ENCODE measurements around the gene EEF1AKMT4.

DNA sequence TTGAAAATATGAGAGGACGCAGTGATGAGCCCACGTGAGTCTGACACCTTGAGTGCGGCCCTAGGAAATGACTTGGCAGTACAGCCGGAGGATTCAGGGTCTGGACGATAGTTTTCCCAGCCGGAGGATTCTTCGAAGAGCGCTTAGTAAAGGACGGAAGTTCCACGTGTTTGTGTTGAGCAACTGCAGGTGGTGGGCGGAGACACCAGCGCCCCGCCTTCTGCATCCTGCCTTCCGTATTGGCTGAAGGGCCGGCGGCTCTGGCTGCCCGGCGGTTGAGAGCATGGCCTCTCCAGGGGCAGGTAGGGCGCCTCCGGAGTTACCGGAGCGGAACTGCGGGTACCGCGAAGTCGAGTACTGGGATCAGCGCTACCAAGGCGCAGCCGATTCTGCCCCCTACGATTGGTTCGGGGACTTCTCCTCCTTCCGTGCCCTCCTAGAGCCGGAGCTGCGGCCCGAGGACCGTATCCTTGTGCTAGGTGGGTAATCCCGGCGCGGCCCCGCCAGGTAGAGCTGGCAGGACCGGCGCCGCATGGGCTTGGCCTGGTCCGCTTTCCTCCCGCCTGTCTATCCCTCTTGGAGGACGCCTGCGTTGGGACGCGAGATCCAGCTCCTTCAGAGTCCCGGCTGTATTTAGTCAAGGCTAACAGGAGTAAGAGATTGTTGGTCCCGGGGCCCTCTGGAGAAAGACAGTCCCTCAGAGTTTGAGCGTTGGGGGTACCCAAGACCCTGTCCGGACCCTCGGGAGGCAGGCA, at the start of gene EEF1AKMT4:
- peak in 1 of 2 experiments; percentile 93; a peak in 2 of 4 replicates for TF ChIP-seq CEBPB (IDR thresholded peaks at IDR 0.05; ENCODE audit: borderline replicate concordance in 1 of 2, low read depth in 2 of 2, low read length in 2 of 2)
- peak; percentile 22 to 26 (median 23); a peak in 4 of 6 replicates for TF ChIP-seq CTCF (IDR thresholded peaks at IDR 0.05 in 2 of 3, conservative IDR thresholded peaks at IDR 0.05 in 1 of 3; ENCODE audit: control insufficient read depth in 2 of 3, extremely low read depth in 1 of 3, insufficient read depth in 1 of 3, low read depth in 3 of 3, low read length in 3 of 3)
- no peak for TF ChIP-seq SREBF2 (IDR thresholded peaks at IDR 0.05; ENCODE audit: low read length)
- TF ChIP-seq RAD21 (IDR thresholded peaks at IDR 0.05; ENCODE audit: insufficient read depth, low read depth, low read length), result no peak
- 0 out of 2 replicates have a peak, but pooled peaks have one; percentile 17 for TF ChIP-seq CHD2 (IDR thresholded peaks at IDR 0.05; ENCODE audit: borderline replicate concordance, low read depth, low read length)
- peak; percentile 52 for TF ChIP-seq GATAD2B (conservative IDR thresholded peaks at IDR 0.05; ENCODE audit: low read depth)
- peak; percentile 77 for TF ChIP-seq SP1 (IDR thresholded peaks at IDR 0.05; ENCODE audit: low read depth, low read length)
- peak; percentile 89 for TF ChIP-seq GABPA (IDR thresholded peaks at IDR 0.05; ENCODE audit: low read depth)
- no peak for TF ChIP-seq ZZZ3 (IDR thresholded peaks at IDR 0.05; ENCODE audit: control insufficient read depth, insufficient read length, low read depth)
